HEK293 (cell line): Measurements from ENCODE around the gene FRAS1.
"Not testable (repeated sequence)": the region's sequence is repeated elsewhere in the genome, so short reads cannot be mapped to it uniquely, and the experiment has no call there.

Experiments
- CTCF ChIA-PET: fragments of 350-600 bp; formaldehyde crosslinking; extraction: SDS; loops from one replicate; lab custom pipeline; 2021; ENCODE audit warnings: antibody characterized with exemption; lab: Yijun Ruan, JAX
- POLR2A ChIA-PET: fragments of 300-600 bp; formaldehyde crosslinking; extraction: SDS; loops from one replicate; lab custom pipeline; 2020; ENCODE audit warnings: antibody characterized with exemption, inconsistent platforms; lab: Yijun Ruan, JAX
- H3K27ac ChIP-seq: fragments of 200-500 bp; sonication (Bioruptor generic); 2 replicates; pipeline ENCODE4 v1.5.1; 2014; ENCODE audit warnings: low read depth, low read length, control low read depth, inconsistent platforms; ENCODE audit errors: extremely low read depth
- H3K36me3 ChIP-seq, 2 experiments: fragments of 200-500 bp in 1 of 2; sonication (Bioruptor generic) in 1 of 2; 1 replicate in 1 of 2; 2 replicates in 1 of 2; pipeline ENCODE4 v1.5.1; 2014 to 2017; ENCODE audit warnings: inconsistent platforms in 2 of 2, low read length in 2 of 2; ENCODE audit not compliant: control insufficient read depth in 2 of 2, insufficient read depth in 1 of 2
- H3K4me1 ChIP-seq: fragments of 200-500 bp; sonication (Bioruptor generic); 2 replicates; pipeline ENCODE4 v1.5.1; 2014; ENCODE audit warnings: mild to moderate bottlenecking, low read length, inconsistent platforms; ENCODE audit not compliant: control insufficient read depth, insufficient read depth
- H3K4me3 ChIP-seq: 2 replicates; pipeline ENCODE4 v1.5.1; 2011; ENCODE audit warnings: low read depth, mild to moderate bottlenecking, control low read depth, low read length, moderate library complexity
- H3K9me3 ChIP-seq: fragments of 200-500 bp; sonication (Bioruptor generic); 2 replicates; pipeline ENCODE4 v1.5.1; 2014; ENCODE audit warnings: low read depth, low read length, inconsistent platforms; ENCODE audit not compliant: control insufficient read depth, insufficient read depth
- SP7 ChIP-seq: fragments of 450-650 bp; formaldehyde crosslinking; IDR thresholded peaks from 2 replicates; pipeline ENCODE4 v1.5.1; 2016; ENCODE audit warnings: missing biosample characterization, missing genetic modification characterization
- ZBTB44 ChIP-seq: fragments of 450-650 bp; IDR thresholded peaks from 2 replicates; pipeline ENCODE4 v1.5.1; 2018; ENCODE audit warnings: missing biosample characterization, mild to moderate bottlenecking, missing genetic modification characterization
- ZNF223 ChIP-seq: fragments of 450-650 bp; formaldehyde crosslinking; IDR thresholded peaks from 2 replicates; pipeline ENCODE4 v1.5.1; 2016; ENCODE audit warnings: missing biosample characterization, missing genetic modification characterization
- ZNF23 ChIP-seq: fragments of 450-650 bp; formaldehyde crosslinking; IDR thresholded peaks from 2 replicates; pipeline ENCODE4 v1.5.1; 2016; ENCODE audit warnings: missing biosample characterization, missing genetic modification characterization, borderline replicate concordance
- ZNF24 ChIP-seq: fragments of 450-650 bp; formaldehyde crosslinking; IDR thresholded peaks from 2 replicates; pipeline ENCODE4 v1.5.1; 2016; ENCODE audit warnings: missing biosample characterization, missing genetic modification characterization
- ZNF280D ChIP-seq: fragments of 450-650 bp; formaldehyde crosslinking; IDR thresholded peaks from 2 replicates; pipeline ENCODE4 v1.5.1; 2016; ENCODE audit warnings: missing biosample characterization, missing genetic modification characterization
- ZNF426 ChIP-seq: fragments of 450-650 bp; formaldehyde crosslinking; IDR thresholded peaks from 2 replicates; pipeline ENCODE4 v1.5.1; 2017; ENCODE audit warnings: missing biosample characterization, missing genetic modification characterization, mild to moderate bottlenecking, inconsistent platforms, moderate library complexity
- ZNF560 ChIP-seq: fragments of 450-650 bp; formaldehyde crosslinking; IDR thresholded peaks from 2 replicates; pipeline ENCODE4 v1.5.1; 2017; ENCODE audit warnings: missing biosample characterization, missing genetic modification characterization, borderline replicate concordance
- ZSCAN30 ChIP-seq: fragments of 450-650 bp; IDR thresholded peaks from 2 replicates; pipeline ENCODE4 v1.5.1; 2018; ENCODE audit warnings: missing biosample characterization, mild to moderate bottlenecking, missing genetic modification characterization, moderate library complexity

Gene FRAS1

GRCh38 chr4:78544678-78545077 is 487.6 kb downstream of the FRAS1 start:
- POLR2A ChIA-PET: no interaction called here
- no peak overlapping the region for H3K27ac ChIP-seq
- TF ChIP-seq ZSCAN30 (tag by site-specific recombination) (no peak), ZNF223 (tag by site-specific recombination) (no peak)
- TF ChIP-seq, all 188 proteins: peak for 0
- Histone ChIP-seq H3K9me3 (no peaks in the 10 kb centered on the region), H3K4me1 (no peaks in the 10 kb centered on the region), H3K4me3 (no peak overlapping the region), H3K36me3 (peaks cover 0 to 4% of the 10 kb centered on the region in 2 experiments; a peak in 1 of 3 replicates)
- CTCF ChIA-PET: interaction anchor here (0.6 kb wide), 1 partner anchor 29 kb away, joined by 3 read pairs; no protein-coding TSS in a partner anchor

- CTCF ChIA-PET: no interaction called here
- TF ChIP-seq SP7: no peak
- TF ChIP-seq ZNF426 (tag by site-specific recombination): no peak
- no peak for TF ChIP-seq ZNF280D (tag by site-specific recombination)
- TF ChIP-seq, all 188 proteins: peak for 0
- Histone ChIP-seq H3K4me3 (no peak overlapping the region), H3K27ac (no peak overlapping the region), H3K9me3 (no peaks in the 10 kb centered on the region), H3K36me3 (peaks cover 0 to 3% of the 10 kb centered on the region in 2 experiments; a peak in 1 of 3 replicates), H3K4me1 (no peaks in the 10 kb centered on the region)
- POLR2A ChIA-PET: no interaction called here
These were observed 488.4 kb downstream of the FRAS1 start for GRCh38 chr4:78545275-78546246.

GRCh38 chr4:78547899-78548298 is 490.8 kb downstream of the FRAS1 start:
- CTCF ChIA-PET, POLR2A ChIA-PET, H3K4me3 ChIP-seq, H3K9me3 ChIP-seq, H3K27ac ChIP-seq, H3K36me3 ChIP-seq, H3K4me1 ChIP-seq: not testable (repeated sequence)

- POLR2A ChIA-PET, H3K9me3 ChIP-seq, H3K27ac ChIP-seq, H3K36me3 ChIP-seq, H3K4me3 ChIP-seq, H3K4me1 ChIP-seq: not testable (repeated sequence)
- CTCF ChIA-PET: interaction anchor here (1.2 kb wide), 1 partner anchor 42 kb away, joined by 3 read pairs; no protein-coding TSS in a partner anchor
These were observed 491.8 kb downstream of the FRAS1 start for GRCh38 chr4:78548889-78549288.

GRCh38 chr4:78551420-78552351 is 494.6 kb downstream of the FRAS1 start, which contains the start of gene ANXA3:
ANXA3 (plus strand) TSS chr4:78551770; CDS start chr4:78554474, 2,704 bp downstream.
- no peaks in the 10 kb centered on the region for H3K4me1 ChIP-seq
- CTCF ChIA-PET: no interaction called here
- peak within 1 kb of the TSS; percentile 60 for H3K4me3 ChIP-seq
- POLR2A ChIA-PET: interaction anchor here (0.6 to 1.2 kb wide), 3 partner anchors 10 to 18 kb away, joined by 3 to 6 read pairs (median 3); no protein-coding TSS in a partner anchor
- H3K27ac ChIP-seq: peak within 1 kb of the TSS; percentile 74
- H3K36me3 ChIP-seq: no peaks in the 10 kb centered on the region
- H3K9me3 ChIP-seq: no peaks in the 10 kb centered on the region
- TF ChIP-seq ZNF24 (tag by site-specific recombination) (no peak), ZBTB44 (no peak), ZNF560 (tag by site-specific recombination) (no peak), ZNF23 (no peak)
